HCT116 (cell line): ENCODE measurements around the gene STXBP5L. TPM values are rescaled to one million over a fixed set of nuclear protein-coding genes. Genes with fewer than 3 reads are reported as not detected.

ENCODE experiments used
- ATAC-seq: fragments of 200-7000 bp; cut with Tn5 transposase; 2 replicates; pipeline ENCODE4 v1.9.1; 2020; ENCODE audit warnings: mild to moderate bottlenecking, moderate library complexity
- BruUV-seq: library from RNA; stranded (reverse); fragments of 400-500 nt; replicated peaks from 2 replicates; lab custom pipeline; 2021; lab: Mats Ljungman, UMichigan
- CTCF ChIA-PET: fragments of 300-600 bp; sonication (Branson Sonifier 250); formaldehyde crosslinking; loops from one replicate; lab custom pipeline; 2021; ENCODE audit warnings: antibody characterized with exemption; lab: Charles Lee
- POLR2A ChIA-PET: fragments of 300-600, 350-600 bp; sonication (Branson Sonifier 250); formaldehyde crosslinking; loops from one replicate; lab custom pipeline; 2021; ENCODE audit warnings: antibody characterized with exemption; lab: Charles Lee
- RAD21 ChIA-PET, 2 experiments: fragments of 300-600 bp; sonication (Branson Sonifier 250); formaldehyde crosslinking; loops; one replicate each; lab custom pipeline; 2023; ENCODE audit warnings: low total read pairs in 2 of 2; ENCODE audit not compliant: uncharacterized antibody in 2 of 2, unreplicated experiment in 2 of 2, low non-redundant PET in 1 of 2; lab: Charles Lee
- DNase-seq: peaks from one replicate; pipeline ENCODE4 v3.0.0-alpha.2; 2010; ENCODE audit warnings: low read depth, low spot score
- H2AFZ ChIP-seq: fragments of 200-600 bp; shearing (Covaris generic), sonication (generic); 2 replicates; pipeline ENCODE4 v1.6.1; 2017; ENCODE audit warnings: low read depth, mixed run types, mixed read lengths, antibody characterized with exemption, low read length; ENCODE audit not compliant: poor library complexity, severe bottlenecking
- H3K27ac ChIP-seq: 2 replicates; pipeline ENCODE4 v1.5.1; 2012; ENCODE audit warnings: low read depth, low read length
- H3K27me3 ChIP-seq: fragments of 200-600 bp; sonication (generic); 2 replicates; pipeline ENCODE4 v1.6.1; 2016; ENCODE audit warnings: mixed run types, low read length, mixed read lengths; ENCODE audit not compliant: insufficient read depth
- H3K36me3 ChIP-seq, 2 experiments: fragments of 200-500 bp in 1 of 2; fragments of 200-600 bp in 1 of 2; sonication (Bioruptor generic) in 1 of 2; sonication (generic) in 1 of 2; 2 replicates each; pipeline versions ENCODE4 v1.5.1 to v1.6.1; 2014 to 2016; ENCODE audit warnings: low read length in 2 of 2, inconsistent platforms in 1 of 2, mixed read lengths in 1 of 2, mixed run types in 1 of 2; ENCODE audit not compliant: insufficient read depth in 2 of 2, control insufficient read depth in 1 of 2
- H3K4me1 ChIP-seq, 2 experiments: fragments of 200-600 bp in 1 of 2; sonication (generic) in 1 of 2; 2 replicates each; pipeline versions ENCODE4 v1.5.1 to v1.6.1; 2012 to 2017; ENCODE audit warnings: low read length in 2 of 2, inconsistent platforms in 1 of 2, mild to moderate bottlenecking in 1 of 2, mixed read lengths in 1 of 2, mixed run types in 1 of 2, moderate library complexity in 1 of 2; ENCODE audit not compliant: insufficient read depth in 2 of 2, control insufficient read depth in 1 of 2
- H3K4me2 ChIP-seq: fragments of 200-600 bp; sonication (generic); 2 replicates; pipeline ENCODE4 v1.6.1; 2017; ENCODE audit warnings: mixed run types, low read length, mixed read lengths
- H3K4me3 ChIP-seq, 2 experiments: fragments of 200-600 bp in 1 of 2; sonication (generic) in 1 of 2; replicated peaks in 1 of 2; 2 replicates each; pipeline ENCODE4 v1.5.1; 2011 to 2016; ENCODE audit warnings: low read length in 2 of 2, control low read depth in 1 of 2, low read depth in 1 of 2, mild to moderate bottlenecking in 1 of 2, mixed read lengths in 1 of 2, mixed run types in 1 of 2
- H3K79me2 ChIP-seq: fragments of 200-600 bp; sonication (generic); 2 replicates; pipeline ENCODE4 v1.6.1; 2017; ENCODE audit warnings: mild to moderate bottlenecking, mixed run types, low read length, moderate library complexity, mixed read lengths; ENCODE audit not compliant: insufficient read depth
- H3K9ac ChIP-seq: fragments of 200-600 bp; sonication (generic); 2 replicates; pipeline ENCODE4 v1.6.1; 2016; ENCODE audit warnings: low read length, mixed read lengths
- H3K9me2 ChIP-seq: fragments of 200-600 bp; sonication (generic), shearing (Covaris generic); 2 replicates; pipeline ENCODE4 v1.6.1; 2017; ENCODE audit warnings: mixed run types, mild to moderate bottlenecking, moderate library complexity; ENCODE audit not compliant: insufficient read depth
- H3K9me3 ChIP-seq, 2 experiments: fragments of 200-500 bp in 1 of 2; fragments of 200-600 bp in 1 of 2; sonication (Bioruptor generic) in 1 of 2; sonication (generic) in 1 of 2; 2 replicates each; pipeline ENCODE4 v1.6.1; 2014 to 2017; ENCODE audit warnings: low read length in 2 of 2, mixed read lengths in 2 of 2, inconsistent platforms in 1 of 2, low read depth in 1 of 2, mild to moderate bottlenecking in 1 of 2, mixed run types in 1 of 2, moderate library complexity in 1 of 2; ENCODE audit not compliant: control insufficient read depth in 1 of 2, insufficient read depth in 1 of 2
- H4K20me1 ChIP-seq: fragments of 200-600 bp; sonication (generic), shearing (Covaris generic); 2 replicates; pipeline ENCODE4 v1.6.1; 2017; ENCODE audit warnings: mixed run types, mild to moderate bottlenecking, moderate library complexity; ENCODE audit not compliant: insufficient read depth
- CBX3 ChIP-seq: IDR thresholded peaks from 2 replicates; pipeline ENCODE4 v1.6.1; 2012; ENCODE audit warnings: low read depth
- EGR1 ChIP-seq: IDR thresholded peaks from 2 replicates; pipeline ENCODE4 v1.6.1; 2012; ENCODE audit warnings: low read depth
- ELF1 ChIP-seq: IDR thresholded peaks from 2 replicates; pipeline ENCODE4 v1.6.1; 2012; ENCODE audit warnings: low read depth, borderline replicate concordance
- EZH2 ChIP-seq: fragments of 200-600 bp; sonication (generic); IDR thresholded peaks from 2 replicates; pipeline ENCODE4 v1.6.1; 2017; ENCODE audit warnings: antibody characterized with exemption, mixed run types
- EZH2phosphoT487 ChIP-seq: fragments of 200-600 bp; IDR thresholded peaks from 2 replicates; pipeline ENCODE4 v1.6.1; 2018; ENCODE audit warnings: antibody characterized with exemption, borderline replicate concordance
- FOSL1 ChIP-seq: IDR thresholded peaks from 2 replicates; pipeline ENCODE4 v1.6.1; 2012; ENCODE audit warnings: low read depth
- JUND ChIP-seq: IDR thresholded peaks from 2 replicates; pipeline ENCODE4 v1.6.1; 2012
- POLR2A ChIP-seq: IDR thresholded peaks from 2 replicates; pipeline ENCODE4 v1.7.0; 2011; ENCODE audit warnings: borderline replicate concordance; ENCODE audit not compliant: insufficient read depth, insufficient read length; ENCODE audit errors: extremely low read depth
- POLR2AphosphoS5 ChIP-seq: IDR thresholded peaks from 2 replicates; pipeline ENCODE4 v1.6.1; 2011; ENCODE audit warnings: mild to moderate bottlenecking, low read depth, low read length, moderate library complexity
- RAD21 ChIP-seq: IDR thresholded peaks from 2 replicates; pipeline ENCODE4 v1.6.1; 2012; ENCODE audit warnings: low read depth, mild to moderate bottlenecking
- SIN3A ChIP-seq: IDR thresholded peaks from 2 replicates; pipeline ENCODE4 v1.6.1; 2012; ENCODE audit warnings: low read depth
- SP1 ChIP-seq: IDR thresholded peaks from 2 replicates; pipeline ENCODE4 v1.6.1; 2012; ENCODE audit warnings: low read depth
- SRF ChIP-seq: IDR thresholded peaks from 2 replicates; pipeline ENCODE4 v1.6.1; 2012; ENCODE audit warnings: low read depth
- TCF7L2 ChIP-seq: IDR thresholded peaks from 2 replicates; pipeline ENCODE4 v1.7.0; 2011; ENCODE audit warnings: borderline replicate concordance, inconsistent platforms; ENCODE audit not compliant: insufficient read depth, insufficient read length; ENCODE audit errors: extremely low read depth
- YY1 ChIP-seq: IDR thresholded peaks from 2 replicates; pipeline ENCODE4 v1.6.1; 2011; ENCODE audit warnings: low read length, low read depth, moderate library complexity, mild to moderate bottlenecking; ENCODE audit not compliant: insufficient replicate concordance; ENCODE audit errors: extremely low read depth
- ZFX ChIP-seq: fragments of 450-650 bp; IDR thresholded peaks from 2 replicates; pipeline ENCODE4 v1.6.1; 2017
- intact Hi-C: fragments of 100-400 bp; cut with micrococcal nuclease; formaldehyde crosslinking; loops from 2 replicates; pipeline ENCODE4 v1.10.0; 2022
- total RNA-seq: library from RNA; stranded (reverse); gene quantifications from one replicate; pipeline ENCODE4 v1.2.1, GENCODE V29; 2021; ENCODE audit not compliant: unreplicated experiment
- TF ChIP-seq, protein P1 (sequence below): IDR thresholded peaks from 2 replicates; pipeline ENCODE4 v1.6.1; 2011; ENCODE audit warnings: mild to moderate bottlenecking, low read length, moderate library complexity; ENCODE audit not compliant: insufficient replicate concordance; ENCODE audit errors: extremely low read depth
- TF ChIP-seq, protein P2 (sequence below), 3 experiments: fragments of 200-600 bp in 1 of 3; sonication (generic) in 1 of 3; IDR thresholded peaks in 2 of 3; conservative IDR thresholded peaks in 1 of 3; 2 replicates each; pipeline ENCODE4 v1.5.1; 2012 to 2017; ENCODE audit warnings: low read depth in 2 of 3, low read length in 2 of 3, antibody characterized with exemption in 1 of 3, borderline replicate concordance in 1 of 3, control low read depth in 1 of 3, mild to moderate bottlenecking in 1 of 3, mixed read lengths in 1 of 3, mixed run types in 1 of 3, moderate library complexity in 1 of 3; ENCODE audit not compliant: insufficient read depth in 1 of 3
- TF ChIP-seq, protein P3 (sequence below): IDR thresholded peaks from 2 replicates; pipeline ENCODE4 v1.6.1; 2012

The STXBP5L gene
- total RNA-seq, 1 experiment from 2014 or later, result not detected

DNA sequence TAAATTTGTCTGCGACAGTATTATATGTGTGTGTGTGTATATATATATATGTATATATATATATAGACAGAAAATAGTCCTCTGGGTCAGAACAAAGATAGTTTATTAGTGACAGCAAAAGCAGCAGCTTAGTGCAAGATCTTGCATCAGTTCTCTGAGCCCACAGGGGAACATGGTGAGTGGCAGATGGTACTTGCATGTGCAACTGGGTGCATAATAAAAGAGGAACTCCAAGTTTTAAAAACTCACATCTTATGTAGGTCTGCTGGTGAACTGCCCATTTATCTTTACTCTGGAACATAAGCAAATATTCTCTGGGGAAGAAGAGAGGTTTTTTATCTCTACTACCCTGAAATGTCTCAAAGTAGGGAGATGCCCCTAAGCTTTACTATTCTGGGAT is 361.4 kb downstream of the STXBP5L start:
- CTCF ChIA-PET, result no interaction called here
- ATAC-seq, result no peak

More for the DNA sequence above, 361.4 kb downstream of the STXBP5L start:
- BruUV-seq, result no TSS peak
- Histone ChIP-seq H4K20me1 (no peaks in the 10 kb centered on the region), H3K4me2 (no peak overlapping the region), H3K4me1 (no peaks in the 10 kb centered on the region), H3K9me2 (no peaks in the 10 kb centered on the region), H3K36me3 (no peaks in the 10 kb centered on the region), H3K4me3 (no peak overlapping the region), H3K27me3 (no peaks in the 10 kb centered on the region), H2AFZ (no peak overlapping the region), H3K27ac (no peak overlapping the region), H3K9ac (no peak overlapping the region), H3K79me2 (no peaks in the 10 kb centered on the region), H3K9me3 (no peaks in the 10 kb centered on the region)
- TF ChIP-seq, protein P1, sequence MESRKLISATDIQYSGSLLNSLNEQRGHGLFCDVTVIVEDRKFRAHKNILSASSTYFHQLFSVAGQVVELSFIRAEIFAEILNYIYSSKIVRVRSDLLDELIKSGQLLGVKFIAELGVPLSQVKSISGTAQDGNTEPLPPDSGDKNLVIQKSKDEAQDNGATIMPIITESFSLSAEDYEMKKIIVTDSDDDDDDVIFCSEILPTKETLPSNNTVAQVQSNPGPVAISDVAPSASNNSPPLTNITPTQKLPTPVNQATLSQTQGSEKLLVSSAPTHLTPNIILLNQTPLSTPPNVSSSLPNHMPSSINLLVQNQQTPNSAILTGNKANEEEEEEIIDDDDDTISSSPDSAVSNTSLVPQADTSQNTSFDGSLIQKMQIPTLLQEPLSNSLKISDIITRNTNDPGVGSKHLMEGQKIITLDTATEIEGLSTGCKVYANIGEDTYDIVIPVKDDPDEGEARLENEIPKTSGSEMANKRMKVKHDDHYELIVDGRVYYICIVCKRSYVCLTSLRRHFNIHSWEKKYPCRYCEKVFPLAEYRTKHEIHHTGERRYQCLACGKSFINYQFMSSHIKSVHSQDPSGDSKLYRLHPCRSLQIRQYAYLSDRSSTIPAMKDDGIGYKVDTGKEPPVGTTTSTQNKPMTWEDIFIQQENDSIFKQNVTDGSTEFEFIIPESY, result no peak
- TF ChIP-seq ELF1, result no peak
- no peak for TF ChIP-seq ZFX
- no peak for TF ChIP-seq EZH2
- no peak for TF ChIP-seq TCF7L2
- TF ChIP-seq SIN3A, result no peak
- TF ChIP-seq, protein P2, sequence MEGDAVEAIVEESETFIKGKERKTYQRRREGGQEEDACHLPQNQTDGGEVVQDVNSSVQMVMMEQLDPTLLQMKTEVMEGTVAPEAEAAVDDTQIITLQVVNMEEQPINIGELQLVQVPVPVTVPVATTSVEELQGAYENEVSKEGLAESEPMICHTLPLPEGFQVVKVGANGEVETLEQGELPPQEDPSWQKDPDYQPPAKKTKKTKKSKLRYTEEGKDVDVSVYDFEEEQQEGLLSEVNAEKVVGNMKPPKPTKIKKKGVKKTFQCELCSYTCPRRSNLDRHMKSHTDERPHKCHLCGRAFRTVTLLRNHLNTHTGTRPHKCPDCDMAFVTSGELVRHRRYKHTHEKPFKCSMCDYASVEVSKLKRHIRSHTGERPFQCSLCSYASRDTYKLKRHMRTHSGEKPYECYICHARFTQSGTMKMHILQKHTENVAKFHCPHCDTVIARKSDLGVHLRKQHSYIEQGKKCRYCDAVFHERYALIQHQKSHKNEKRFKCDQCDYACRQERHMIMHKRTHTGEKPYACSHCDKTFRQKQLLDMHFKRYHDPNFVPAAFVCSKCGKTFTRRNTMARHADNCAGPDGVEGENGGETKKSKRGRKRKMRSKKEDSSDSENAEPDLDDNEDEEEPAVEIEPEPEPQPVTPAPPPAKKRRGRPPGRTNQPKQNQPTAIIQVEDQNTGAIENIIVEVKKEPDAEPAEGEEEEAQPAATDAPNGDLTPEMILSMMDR (IDR thresholded peaks at IDR 0.05 in 2 of 3, conservative IDR thresholded peaks at IDR 0.05 in 1 of 3; ENCODE audit: borderline replicate concordance in 1 of 3, insufficient read depth in 1 of 3, low read depth in 2 of 3, low read length in 2 of 3), result no peak
- TF ChIP-seq, protein P3, sequence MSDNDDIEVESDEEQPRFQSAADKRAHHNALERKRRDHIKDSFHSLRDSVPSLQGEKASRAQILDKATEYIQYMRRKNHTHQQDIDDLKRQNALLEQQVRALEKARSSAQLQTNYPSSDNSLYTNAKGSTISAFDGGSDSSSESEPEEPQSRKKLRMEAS, result no peak
- TF ChIP-seq RAD21, result no peak
- no peak for TF ChIP-seq YY1
- TF ChIP-seq EGR1, result no peak
- no peak for TF ChIP-seq SRF
- TF ChIP-seq CBX3, result no peak
- no peak for TF ChIP-seq POLR2A
- no peak for TF ChIP-seq SP1
- TF ChIP-seq FOSL1, result no peak
- no peak for TF ChIP-seq EZH2phosphoT487
- TF ChIP-seq POLR2AphosphoS5, result no peak
- TF ChIP-seq JUND, result no peak
- DNase-seq, result no peak
- ChIA-PET RAD21 (no interaction called here), POLR2A (no interaction called here)
- intact Hi-C loops, result no loop called here
